ENCODE results near the gene RBM19. TPM values are rescaled to one million over a fixed set of nuclear protein-coding genes. Genes with fewer than 3 reads are reported as not detected.

Gene RBM19
- total RNA-seq, 1 experiment from 2014 or later = 19.9 TPM

- H3K9me2 ChIP-seq (replicated peaks; ENCODE audit: insufficient read depth, low read length) = no peaks in the 10 kb centered on the region
- H3K79me2 ChIP-seq (ENCODE audit: low read length) = no peaks in the 10 kb centered on the region
- H3K4me1 ChIP-seq (ENCODE audit: low read length) = no peaks in the 10 kb centered on the region
- H3K27ac ChIP-seq (ENCODE audit: low read length) = no peak overlapping the region
- DNase-seq = no peak
- H3K9me3 ChIP-seq (ENCODE audit: low read length) = no peaks in the 10 kb centered on the region
- no peaks in the 10 kb centered on the region for H3K36me3 ChIP-seq (ENCODE audit: insufficient read depth, low read length)
- no peaks in the 10 kb centered on the region for H3K27me3 ChIP-seq (ENCODE audit: low read length)
- H2AFZ ChIP-seq (ENCODE audit: low read length) = no peak overlapping the region
- no peak overlapping the region for H3K4me2 ChIP-seq (ENCODE audit: low read depth, low read length, poor library complexity, severe bottlenecking)
- 0 out of 2 replicates have a peak, but pooled peaks cover 3% of the 10 kb centered on the region for H4K20me1 ChIP-seq (ENCODE audit: insufficient read depth, low read depth, low read length)
- no peak overlapping the region for H3K4me3 ChIP-seq (ENCODE audit: low read length)
- H3K9ac ChIP-seq (ENCODE audit: low read length) = no peak overlapping the region
Observed at GRCh38 chr12:113926788-113927187, 39.3 kb downstream of the RBM19 start.

DNA sequence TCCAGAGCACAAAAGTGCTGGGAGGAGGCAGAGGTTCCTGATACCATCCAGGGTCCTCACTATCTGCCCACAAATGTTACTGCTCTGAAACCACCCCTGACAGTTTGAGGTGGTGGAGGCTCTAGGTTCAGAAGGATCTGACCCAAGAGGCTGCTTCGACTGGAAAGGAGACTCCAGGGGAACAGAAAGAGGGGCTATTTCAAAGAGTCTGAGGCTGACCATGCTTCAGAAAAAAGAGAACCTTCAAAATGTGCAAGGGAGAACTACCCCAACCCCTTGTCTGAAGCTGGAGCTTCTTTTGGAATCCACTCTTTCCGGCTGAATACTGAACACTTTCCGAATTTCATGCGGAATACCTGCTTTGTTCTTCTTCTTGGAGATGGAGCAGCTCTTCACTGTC lies 41.8 kb downstream of the RBM19 start:
- no peak overlapping the region for H2AFZ ChIP-seq (ENCODE audit: low read length)
- H3K36me3 ChIP-seq (ENCODE audit: insufficient read depth, low read length) = no peaks in the 10 kb centered on the region
- no peaks in the 10 kb centered on the region for H3K79me2 ChIP-seq (ENCODE audit: low read length)
- no peak overlapping the region for H3K4me2 ChIP-seq (ENCODE audit: low read depth, low read length, poor library complexity, severe bottlenecking)
- H3K9ac ChIP-seq (ENCODE audit: low read length) = no peak overlapping the region
- 0 out of 2 replicates have a peak, but pooled peaks cover 2% of the 10 kb centered on the region for H4K20me1 ChIP-seq (ENCODE audit: insufficient read depth, low read depth, low read length)
- no peak overlapping the region for H3K27ac ChIP-seq (ENCODE audit: low read length)
- H3K27me3 ChIP-seq (ENCODE audit: low read length) = no peaks in the 10 kb centered on the region
- H3K4me3 ChIP-seq (ENCODE audit: low read length) = no peak overlapping the region
- DNase-seq = no peak
- no peaks in the 10 kb centered on the region for H3K9me3 ChIP-seq (ENCODE audit: low read length)
- H3K9me2 ChIP-seq (replicated peaks; ENCODE audit: insufficient read depth, low read length) = no peaks in the 10 kb centered on the region
- no peaks in the 10 kb centered on the region for H3K4me1 ChIP-seq (ENCODE audit: low read length)

- Histone ChIP-seq H3K4me1 (ENCODE audit: low read length) (no peaks in the 10 kb centered on the region), H3K9me3 (ENCODE audit: low read length) (no peaks in the 10 kb centered on the region), H3K9ac (ENCODE audit: low read length) (no peak overlapping the region), H3K27ac (ENCODE audit: low read length) (no peak overlapping the region), H3K4me3 (ENCODE audit: low read length) (no peak overlapping the region), H3K36me3 (ENCODE audit: insufficient read depth, low read length) (no peaks in the 10 kb centered on the region), H3K9me2 (replicated peaks; ENCODE audit: insufficient read depth, low read length) (no peaks in the 10 kb centered on the region), H3K79me2 (ENCODE audit: low read length) (no peaks in the 10 kb centered on the region), H2AFZ (ENCODE audit: low read length) (no peak overlapping the region), H3K27me3 (ENCODE audit: low read length) (no peaks in the 10 kb centered on the region), H4K20me1 (ENCODE audit: insufficient read depth, low read depth, low read length) (no peaks in the 10 kb centered on the region), H3K4me2 (ENCODE audit: low read depth, low read length, poor library complexity, severe bottlenecking) (no peak overlapping the region)
- no peak for DNase-seq
Observed at GRCh38 chr12:113923251-113923650, 42.9 kb downstream of the RBM19 start.

- Histone ChIP-seq H3K36me3 (ENCODE audit: insufficient read depth, low read length) (no peaks in the 10 kb centered on the region), H3K9me3 (ENCODE audit: low read length) (no peaks in the 10 kb centered on the region), H3K79me2 (ENCODE audit: low read length) (no peaks in the 10 kb centered on the region), H3K27ac (ENCODE audit: low read length) (no peak overlapping the region), H3K9me2 (replicated peaks; ENCODE audit: insufficient read depth, low read length) (no peaks in the 10 kb centered on the region), H2AFZ (ENCODE audit: low read length) (no peak overlapping the region), H3K27me3 (ENCODE audit: low read length) (no peaks in the 10 kb centered on the region), H3K9ac (ENCODE audit: low read length) (no peak overlapping the region), H3K4me3 (ENCODE audit: low read length) (no peak overlapping the region), H3K4me2 (ENCODE audit: low read depth, low read length, poor library complexity, severe bottlenecking) (no peak overlapping the region), H3K4me1 (ENCODE audit: low read length) (peaks cover 9% of the 10 kb centered on the region), H4K20me1 (ENCODE audit: insufficient read depth, low read depth, low read length) (no peaks in the 10 kb centered on the region)
- no peak for DNase-seq
Observed at GRCh38 chr12:113921430-113921829, 44.7 kb downstream of the RBM19 start.

GRCh38 chr12:113919791-113920190 lies 46.3 kb downstream of the RBM19 start:
- H3K27me3 ChIP-seq (ENCODE audit: low read length) = no peaks in the 10 kb centered on the region
- no peaks in the 10 kb centered on the region for H3K9me3 ChIP-seq (ENCODE audit: low read length)
- H2AFZ ChIP-seq (ENCODE audit: low read length) = no peak overlapping the region
- no peak overlapping the region for H3K4me2 ChIP-seq (ENCODE audit: low read depth, low read length, poor library complexity, severe bottlenecking)
- H3K79me2 ChIP-seq (ENCODE audit: low read length) = no peaks in the 10 kb centered on the region
- H3K9ac ChIP-seq (ENCODE audit: low read length) = no peak overlapping the region
- H3K9me2 ChIP-seq (replicated peaks; ENCODE audit: insufficient read depth, low read length) = no peaks in the 10 kb centered on the region
- H3K36me3 ChIP-seq (ENCODE audit: insufficient read depth, low read length) = no peaks in the 10 kb centered on the region
- DNase-seq = no peak
- no peaks in the 10 kb centered on the region for H4K20me1 ChIP-seq (ENCODE audit: insufficient read depth, low read depth, low read length)
- peaks cover 9% of the 10 kb centered on the region for H3K4me1 ChIP-seq (ENCODE audit: low read length)
- H3K27ac ChIP-seq (ENCODE audit: low read length) = no peak overlapping the region
- H3K4me3 ChIP-seq (ENCODE audit: low read length) = no peak overlapping the region

DNA sequence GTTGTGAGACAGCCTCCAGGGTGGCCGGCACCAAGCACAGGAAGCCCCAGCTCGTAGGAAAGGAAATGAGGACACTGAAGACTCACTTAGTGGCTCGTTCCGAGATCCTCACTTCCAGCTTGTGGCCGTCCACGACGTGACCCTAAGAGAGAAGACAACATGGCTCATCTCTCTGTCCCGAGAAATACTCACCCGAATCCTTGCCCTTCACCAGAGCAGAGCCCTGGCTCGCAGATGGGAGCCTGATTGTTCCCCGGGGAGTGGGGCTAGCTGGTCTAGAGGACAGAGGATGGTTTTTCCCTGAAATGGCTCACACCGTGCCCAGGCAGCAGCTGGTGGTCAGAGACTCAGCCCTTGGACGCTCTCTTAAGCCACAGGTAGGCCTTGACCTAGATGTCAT lies 47.8 kb downstream of the RBM19 start:
- Histone ChIP-seq H3K9ac (ENCODE audit: low read length) (no peak overlapping the region), H3K27me3 (ENCODE audit: low read length) (no peaks in the 10 kb centered on the region), H3K27ac (ENCODE audit: low read length) (no peak overlapping the region), H3K9me3 (ENCODE audit: low read length) (no peaks in the 10 kb centered on the region), H3K4me2 (ENCODE audit: low read depth, low read length, poor library complexity, severe bottlenecking) (no peak overlapping the region), H3K9me2 (replicated peaks; ENCODE audit: insufficient read depth, low read length) (no peaks in the 10 kb centered on the region), H3K36me3 (ENCODE audit: insufficient read depth, low read length) (no peaks in the 10 kb centered on the region), H4K20me1 (ENCODE audit: insufficient read depth, low read depth, low read length) (no peaks in the 10 kb centered on the region), H3K4me3 (ENCODE audit: low read length) (no peak overlapping the region), H2AFZ (ENCODE audit: low read length) (no peak overlapping the region), H3K79me2 (ENCODE audit: low read length) (no peaks in the 10 kb centered on the region), H3K4me1 (ENCODE audit: low read length) (peaks cover 9% of the 10 kb centered on the region)
- no peak for DNase-seq

GRCh38 chr12:113917393-113917792 lies 48.7 kb downstream of the RBM19 start:
- H3K9me3 ChIP-seq (ENCODE audit: low read length) = no peaks in the 10 kb centered on the region
- H3K79me2 ChIP-seq (ENCODE audit: low read length) = no peaks in the 10 kb centered on the region
- no peak overlapping the region for H3K9ac ChIP-seq (ENCODE audit: low read length)
- H3K4me3 ChIP-seq (ENCODE audit: low read length) = no peak overlapping the region
- H3K27ac ChIP-seq (ENCODE audit: low read length) = no peak overlapping the region
- H3K27me3 ChIP-seq (ENCODE audit: low read length) = no peaks in the 10 kb centered on the region
- H3K4me2 ChIP-seq (ENCODE audit: low read depth, low read length, poor library complexity, severe bottlenecking) = no peak overlapping the region
- peaks cover 9% of the 10 kb centered on the region for H3K4me1 ChIP-seq (ENCODE audit: low read length)
- H4K20me1 ChIP-seq (ENCODE audit: insufficient read depth, low read depth, low read length) = no peaks in the 10 kb centered on the region
- DNase-seq = no peak
- H3K36me3 ChIP-seq (ENCODE audit: insufficient read depth, low read length) = no peaks in the 10 kb centered on the region
- H3K9me2 ChIP-seq (replicated peaks; ENCODE audit: insufficient read depth, low read length) = no peaks in the 10 kb centered on the region
- no peak overlapping the region for H2AFZ ChIP-seq (ENCODE audit: low read length)

DNA sequence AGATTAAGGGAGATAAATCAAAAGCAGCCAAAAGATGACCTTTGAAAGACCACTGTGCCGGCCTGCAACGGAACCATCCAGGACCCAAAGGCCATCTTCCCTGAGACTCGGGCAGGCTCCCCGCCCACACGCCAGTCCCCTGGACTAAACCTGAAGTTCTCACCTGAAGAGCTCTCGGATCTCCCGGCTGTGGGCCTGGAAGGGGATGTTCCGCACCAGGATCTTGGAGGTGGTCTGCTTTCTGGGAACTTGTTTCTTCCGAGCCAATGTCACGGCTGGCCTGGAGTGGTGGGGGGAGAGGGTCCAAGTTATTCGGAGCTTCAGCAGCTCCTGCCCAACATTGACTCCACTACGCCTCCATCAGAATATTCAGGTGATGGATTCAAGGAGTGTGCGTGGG lies 51.3 kb downstream of the RBM19 start:
- Histone ChIP-seq H3K4me1 (ENCODE audit: low read length) (peaks cover 15% of the 10 kb centered on the region), H3K27me3 (ENCODE audit: low read length) (no peaks in the 10 kb centered on the region), H3K9me3 (ENCODE audit: low read length) (no peaks in the 10 kb centered on the region), H3K4me3 (ENCODE audit: low read length) (no peak overlapping the region), H3K79me2 (ENCODE audit: low read length) (no peaks in the 10 kb centered on the region), H4K20me1 (ENCODE audit: insufficient read depth, low read depth, low read length) (no peaks in the 10 kb centered on the region), H3K27ac (ENCODE audit: low read length) (no peak overlapping the region), H3K9me2 (replicated peaks; ENCODE audit: insufficient read depth, low read length) (no peaks in the 10 kb centered on the region), H2AFZ (ENCODE audit: low read length) (no peak overlapping the region), H3K9ac (ENCODE audit: low read length) (no peak overlapping the region), H3K4me2 (ENCODE audit: low read depth, low read length, poor library complexity, severe bottlenecking) (no peak overlapping the region), H3K36me3 (ENCODE audit: insufficient read depth, low read length) (peaks cover 5% of the 10 kb centered on the region; the same call in 1 of the 2 replicates)
- DNase-seq = no peak

GRCh38 chr12:113914176-113914575 lies 51.9 kb downstream of the RBM19 start:
- DNase-seq = no peak
- H3K4me2 ChIP-seq (ENCODE audit: low read depth, low read length, poor library complexity, severe bottlenecking) = no peak overlapping the region
- H3K9me2 ChIP-seq (replicated peaks; ENCODE audit: insufficient read depth, low read length) = no peaks in the 10 kb centered on the region
- no peaks in the 10 kb centered on the region for H3K9me3 ChIP-seq (ENCODE audit: low read length)
- peaks cover 15% of the 10 kb centered on the region for H3K4me1 ChIP-seq (ENCODE audit: low read length)
- no peaks in the 10 kb centered on the region for H4K20me1 ChIP-seq (ENCODE audit: insufficient read depth, low read depth, low read length)
- H3K36me3 ChIP-seq (ENCODE audit: insufficient read depth, low read length) = peaks cover 5% of the 10 kb centered on the region; the same call in 1 of the 2 replicates
- no peak overlapping the region for H2AFZ ChIP-seq (ENCODE audit: low read length)
- H3K27me3 ChIP-seq (ENCODE audit: low read length) = no peaks in the 10 kb centered on the region
- no peaks in the 10 kb centered on the region for H3K79me2 ChIP-seq (ENCODE audit: low read length)
- H3K4me3 ChIP-seq (ENCODE audit: low read length) = no peak overlapping the region
- no peak overlapping the region for H3K27ac ChIP-seq (ENCODE audit: low read length)
- H3K9ac ChIP-seq (ENCODE audit: low read length) = no peak overlapping the region
